Measurements from ENCODE around the gene ATAD2B.
"Not testable (repeated sequence)": the region's sequence is repeated elsewhere in the genome, so short reads cannot be mapped to it uniquely, and the experiment has no call there.

GRCh38 chr2:23952558-23952957 lies 25.6 kb upstream of the ATAD2B start:
- not testable (repeated sequence) for TF ChIP-seq CTCF (IDR thresholded peaks at IDR 0.05; ENCODE audit: low read length); EZH2 (optimal IDR thresholded peaks at IDR 0.05; ENCODE audit: low read depth, low read length)
